GM23338 (cell line): ENCODE measurements around the gene ZNF324B.
"Not testable (repeated sequence)": the region's sequence is repeated elsewhere in the genome, so short reads cannot be mapped to it uniquely, and the experiment has no call there.

Source experiments
- CREB1 ChIP-seq: fragments of 250-450 bp; sonication (Bioruptor Pico); IDR thresholded peaks from 2 replicates; pipeline ENCODE4 v1.5.0; 2020; ENCODE audit warnings: low read depth, mild to moderate bottlenecking, moderate library complexity
- EZH2phosphoT487 ChIP-seq: fragments of 200-600 bp; sonication (generic); IDR thresholded peaks from one replicate; pipeline ENCODE4 v1.8.1; 2018; ENCODE audit warnings: antibody characterized with exemption; ENCODE audit not compliant: unreplicated experiment
- POLR2AphosphoS5 ChIP-seq: IDR thresholded peaks from 2 replicates; pipeline ENCODE4 v1.6.1; 2016; ENCODE audit warnings: antibody characterized with exemption, low read depth
- TF ChIP-seq, protein P1 (sequence below), 2 experiments: fragments of 200-600 bp in 1 of 2; sonication (generic) in 1 of 2; conservative IDR thresholded peaks; 2 replicates each; pipeline versions ENCODE4 v1.5.1 to v1.6.1; 2016 to 2017; ENCODE audit warnings: antibody characterized with exemption in 2 of 2, low read depth in 2 of 2, mild to moderate bottlenecking in 2 of 2, moderate library complexity in 1 of 2
- TF ChIP-seq, protein P2 (sequence below): IDR thresholded peaks from one replicate; pipeline ENCODE4 v1.6.1; 2018; ENCODE audit warnings: antibody characterized with exemption; ENCODE audit not compliant: unreplicated experiment

DNA sequence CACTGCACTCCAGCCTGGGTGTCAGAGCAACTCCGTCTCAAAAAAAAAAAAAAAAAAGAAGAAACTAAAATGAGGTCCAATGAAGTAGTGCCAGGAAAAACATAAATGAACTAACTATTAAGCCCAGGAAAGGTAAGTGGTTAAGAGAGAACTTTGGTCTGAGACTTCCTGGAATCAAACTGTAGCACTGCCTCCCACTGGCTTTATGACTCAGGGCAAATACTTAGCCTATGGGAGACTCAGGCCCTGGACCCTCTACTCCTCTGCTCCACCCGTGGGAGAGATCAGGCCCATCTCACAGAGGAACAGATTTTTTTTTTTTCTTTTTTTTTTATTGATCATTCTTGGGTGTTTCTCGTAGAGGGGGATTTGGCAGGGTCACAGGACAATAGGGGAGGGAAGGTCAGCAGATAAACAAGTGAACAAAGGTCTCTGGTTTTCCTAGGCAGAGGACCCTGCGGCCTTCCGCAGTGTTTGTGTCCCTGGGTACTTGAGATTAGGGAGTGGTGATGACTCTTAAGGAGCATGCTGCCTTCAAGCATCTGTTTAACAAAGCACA is 47.4 kb upstream of the ZNF324B start:
- TF ChIP-seq, protein P1, sequence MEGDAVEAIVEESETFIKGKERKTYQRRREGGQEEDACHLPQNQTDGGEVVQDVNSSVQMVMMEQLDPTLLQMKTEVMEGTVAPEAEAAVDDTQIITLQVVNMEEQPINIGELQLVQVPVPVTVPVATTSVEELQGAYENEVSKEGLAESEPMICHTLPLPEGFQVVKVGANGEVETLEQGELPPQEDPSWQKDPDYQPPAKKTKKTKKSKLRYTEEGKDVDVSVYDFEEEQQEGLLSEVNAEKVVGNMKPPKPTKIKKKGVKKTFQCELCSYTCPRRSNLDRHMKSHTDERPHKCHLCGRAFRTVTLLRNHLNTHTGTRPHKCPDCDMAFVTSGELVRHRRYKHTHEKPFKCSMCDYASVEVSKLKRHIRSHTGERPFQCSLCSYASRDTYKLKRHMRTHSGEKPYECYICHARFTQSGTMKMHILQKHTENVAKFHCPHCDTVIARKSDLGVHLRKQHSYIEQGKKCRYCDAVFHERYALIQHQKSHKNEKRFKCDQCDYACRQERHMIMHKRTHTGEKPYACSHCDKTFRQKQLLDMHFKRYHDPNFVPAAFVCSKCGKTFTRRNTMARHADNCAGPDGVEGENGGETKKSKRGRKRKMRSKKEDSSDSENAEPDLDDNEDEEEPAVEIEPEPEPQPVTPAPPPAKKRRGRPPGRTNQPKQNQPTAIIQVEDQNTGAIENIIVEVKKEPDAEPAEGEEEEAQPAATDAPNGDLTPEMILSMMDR (conservative IDR thresholded peaks at IDR 0.05; ENCODE audit: low read depth in 2 of 2) = not testable (repeated sequence)
- not testable (repeated sequence) for TF ChIP-seq POLR2AphosphoS5; EZH2phosphoT487; CREB1 (CRISPR knock-in tag)
- TF ChIP-seq, protein P2, sequence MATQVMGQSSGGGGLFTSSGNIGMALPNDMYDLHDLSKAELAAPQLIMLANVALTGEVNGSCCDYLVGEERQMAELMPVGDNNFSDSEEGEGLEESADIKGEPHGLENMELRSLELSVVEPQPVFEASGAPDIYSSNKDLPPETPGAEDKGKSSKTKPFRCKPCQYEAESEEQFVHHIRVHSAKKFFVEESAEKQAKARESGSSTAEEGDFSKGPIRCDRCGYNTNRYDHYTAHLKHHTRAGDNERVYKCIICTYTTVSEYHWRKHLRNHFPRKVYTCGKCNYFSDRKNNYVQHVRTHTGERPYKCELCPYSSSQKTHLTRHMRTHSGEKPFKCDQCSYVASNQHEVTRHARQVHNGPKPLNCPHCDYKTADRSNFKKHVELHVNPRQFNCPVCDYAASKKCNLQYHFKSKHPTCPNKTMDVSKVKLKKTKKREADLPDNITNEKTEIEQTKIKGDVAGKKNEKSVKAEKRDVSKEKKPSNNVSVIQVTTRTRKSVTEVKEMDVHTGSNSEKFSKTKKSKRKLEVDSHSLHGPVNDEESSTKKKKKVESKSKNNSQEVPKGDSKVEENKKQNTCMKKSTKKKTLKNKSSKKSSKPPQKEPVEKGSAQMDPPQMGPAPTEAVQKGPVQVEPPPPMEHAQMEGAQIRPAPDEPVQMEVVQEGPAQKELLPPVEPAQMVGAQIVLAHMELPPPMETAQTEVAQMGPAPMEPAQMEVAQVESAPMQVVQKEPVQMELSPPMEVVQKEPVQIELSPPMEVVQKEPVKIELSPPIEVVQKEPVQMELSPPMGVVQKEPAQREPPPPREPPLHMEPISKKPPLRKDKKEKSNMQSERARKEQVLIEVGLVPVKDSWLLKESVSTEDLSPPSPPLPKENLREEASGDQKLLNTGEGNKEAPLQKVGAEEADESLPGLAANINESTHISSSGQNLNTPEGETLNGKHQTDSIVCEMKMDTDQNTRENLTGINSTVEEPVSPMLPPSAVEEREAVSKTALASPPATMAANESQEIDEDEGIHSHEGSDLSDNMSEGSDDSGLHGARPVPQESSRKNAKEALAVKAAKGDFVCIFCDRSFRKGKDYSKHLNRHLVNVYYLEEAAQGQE = not testable (repeated sequence)
